ENCODE measurements around the gene NBDY.
"Not testable (repeated sequence)": the region's sequence is repeated elsewhere in the genome, so short reads cannot be mapped to it uniquely, and the experiment has no call there.

Gene NBDY

GRCh38 chrX:56764975-56765791 is 36.1 kb downstream of the NBDY start:
- no peak for DNase-seq

- no peak for DNase-seq
Observed at GRCh38 chrX:56765811-56766553, 36.9 kb downstream of the NBDY start.

- DNase-seq = no peak
Observed at GRCh38 chrX:56766554-56767347, 37.7 kb downstream of the NBDY start.

GRCh38 chrX:56767348-56768119 is 38.5 kb downstream of the NBDY start:
- not testable (repeated sequence) for DNase-seq

GRCh38 chrX:56768120-56768660 is 39.1 kb downstream of the NBDY start:
- DNase-seq = not testable (repeated sequence)

GRCh38 chrX:56772675-56773521 is 43.9 kb downstream of the NBDY start:
- DNase-seq = not testable (repeated sequence)

- not testable (repeated sequence) for DNase-seq
Observed at GRCh38 chrX:56773522-56774060, 44.5 kb downstream of the NBDY start.

GRCh38 chrX:56778099-56778923 is 49.3 kb downstream of the NBDY start:
- not testable (repeated sequence) for DNase-seq

- not testable (repeated sequence) for DNase-seq
Observed at GRCh38 chrX:56778924-56779468, 50.0 kb downstream of the NBDY start.

- DNase-seq = not testable (repeated sequence)
Observed at GRCh38 chrX:56780681-56781649, 51.9 kb downstream of the NBDY start.

- DNase-seq = no peak
Observed at GRCh38 chrX:56782352-56782751, 53.3 kb downstream of the NBDY start.

GRCh38 chrX:56782791-56783449 is 53.9 kb downstream of the NBDY start:
- no peak for DNase-seq

GRCh38 chrX:56783450-56783831 is 54.4 kb downstream of the NBDY start:
- DNase-seq = no peak

GRCh38 chrX:56783996-56784620 is 55.1 kb downstream of the NBDY start:
- DNase-seq = no peak

- DNase-seq = no peak
Observed at GRCh38 chrX:56784666-56785065, 55.6 kb downstream of the NBDY start.

- DNase-seq = no peak
Observed at GRCh38 chrX:56785442-56785841, 56.4 kb downstream of the NBDY start.

Measured in stimulated activated CD4-positive, alpha-beta T cell treated with anti-CD3 and anti-CD28 coated beads, Interleukin-12 subunit alpha, Interleukin-12 subunit beta, amount 100 ng/mL, for 4 hours (primary cell).